GM19452 (cell line): ENCODE results near the gene ZC3H7B.

Experiments used
- ATAC-seq: cut with Tn5 transposase; IDR thresholded peaks from one replicate; pipeline ENCODE4 v1.9.1; 2021; ENCODE audit not compliant: unreplicated experiment

The ZC3H7B gene

DNA sequence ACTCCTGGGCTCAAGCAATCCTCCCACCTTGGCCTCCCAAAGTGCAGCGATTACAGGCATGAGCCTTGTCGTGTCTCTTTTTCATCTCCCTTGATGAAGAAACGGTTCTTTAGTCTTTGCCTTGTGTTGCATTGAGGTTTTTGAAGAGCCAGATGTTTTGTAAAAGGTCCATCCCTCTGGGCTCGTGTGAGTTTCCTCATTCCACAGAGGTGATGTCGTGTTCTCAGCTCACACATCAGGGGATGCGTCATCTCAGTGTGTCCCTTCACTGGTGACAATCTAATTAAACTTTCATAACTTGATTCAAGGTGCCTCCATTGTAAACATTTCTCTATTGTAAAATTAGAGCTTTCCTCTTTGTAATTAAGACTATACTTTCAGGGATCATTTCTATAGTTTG is 50.7 kb downstream of the ZC3H7B start:
- ATAC-seq: no peak

GRCh38 chr22:41353862-41354575 is 52.7 kb downstream of the ZC3H7B start:
- ATAC-seq: no peak

GRCh38 chr22:41354979-41355378 is 53.7 kb downstream of the ZC3H7B start:
- ATAC-seq: no peak

DNA sequence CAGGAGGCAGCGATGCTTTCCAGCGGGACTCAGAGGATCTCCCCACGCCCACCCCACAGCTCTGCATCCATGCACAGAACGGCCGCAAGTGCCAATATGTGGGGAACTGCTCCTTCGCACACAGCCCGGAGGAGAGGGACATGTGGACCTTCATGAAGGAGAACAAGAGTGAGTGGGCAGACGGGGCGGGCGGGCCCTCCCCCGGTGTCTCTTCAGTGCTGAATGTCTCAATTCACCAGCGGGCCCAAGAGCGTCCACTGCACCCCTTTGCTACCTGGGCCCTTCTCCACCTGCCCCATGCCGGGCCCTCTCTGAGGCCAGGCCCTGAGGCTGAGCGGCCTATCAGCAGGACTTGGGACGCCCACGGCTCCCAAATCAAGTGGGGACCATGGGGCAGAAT is 54.6 kb downstream of the ZC3H7B start:
- ATAC-seq: no peak

GRCh38 chr22:41356430-41357028 is 55.2 kb downstream of the ZC3H7B start:
- no peak for ATAC-seq

DNA sequence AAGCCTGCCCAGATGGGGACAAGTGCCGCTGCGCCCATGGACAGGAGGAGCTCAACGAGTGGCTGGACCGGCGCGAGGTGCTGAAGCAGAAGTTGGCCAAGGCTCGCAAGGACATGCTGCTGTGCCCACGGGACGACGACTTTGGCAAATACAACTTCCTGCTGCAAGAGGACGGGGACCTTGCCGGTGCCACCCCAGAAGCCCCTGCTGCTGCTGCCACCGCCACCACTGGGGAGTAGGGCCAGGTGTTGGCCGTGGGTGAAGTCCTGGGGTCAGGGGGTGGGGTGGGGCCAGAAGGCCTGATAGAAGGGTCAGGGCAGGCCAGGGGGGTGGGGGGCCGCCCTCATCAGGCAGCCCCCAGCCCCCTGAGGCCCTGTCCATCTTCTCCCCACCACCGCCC is 55.9 kb downstream of the ZC3H7B start:
- ATAC-seq: no peak

DNA sequence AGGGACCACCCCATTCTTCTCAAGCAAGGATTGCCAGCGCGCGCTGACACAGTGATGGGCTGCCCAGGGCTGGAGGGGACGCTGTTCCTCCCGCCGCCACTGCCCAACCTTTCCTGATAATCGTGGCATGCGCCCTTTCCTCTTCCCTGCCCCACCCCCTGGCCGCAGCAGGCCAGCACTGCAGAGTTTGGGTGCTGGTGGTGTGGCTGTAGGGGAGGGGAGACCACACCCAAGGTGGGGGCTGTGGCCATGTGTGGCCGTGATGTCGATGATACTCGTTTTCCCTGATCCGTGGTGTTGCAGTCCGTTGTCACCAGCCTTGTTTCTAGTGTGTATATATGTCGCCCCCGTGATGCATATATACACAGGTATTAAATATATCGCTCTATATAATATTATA is 57.6 kb downstream of the ZC3H7B start:
- no peak for ATAC-seq

GRCh38 chr22:41359376-41359775 is 58.1 kb downstream of the ZC3H7B start:
- ATAC-seq: no peak

- ATAC-seq: no peak
These were observed 58.8 kb downstream of the ZC3H7B start for GRCh38 chr22:41360126-41360525.

DNA sequence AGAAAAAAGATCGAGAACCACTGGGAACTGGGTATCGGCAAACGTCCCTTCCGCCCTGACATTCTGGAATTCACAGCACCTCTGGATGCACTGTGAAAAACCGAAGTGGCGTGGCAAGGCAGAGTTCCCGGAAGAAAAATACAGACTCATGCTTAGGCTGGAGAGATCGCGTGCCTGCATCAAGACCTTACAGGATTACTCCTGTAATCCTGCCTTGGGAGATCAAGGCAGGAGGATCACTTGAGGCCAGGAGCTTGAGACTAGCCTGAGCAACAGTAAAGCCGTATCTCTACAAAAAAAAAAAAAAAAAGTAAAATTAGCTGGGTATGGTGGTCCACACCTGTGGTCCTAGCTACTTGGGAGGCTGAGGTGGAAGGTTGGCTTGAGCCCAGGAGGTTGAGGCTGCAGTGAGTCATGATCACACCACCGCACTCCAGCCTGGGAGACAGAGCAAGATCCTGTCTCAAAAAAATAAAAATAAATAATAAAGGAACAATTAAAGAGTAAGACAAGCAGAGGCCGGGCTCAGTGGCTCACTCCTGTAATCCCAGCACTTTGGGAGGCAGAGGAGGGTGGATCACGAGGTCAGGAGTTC is 60.5 kb downstream of the ZC3H7B start:
- no peak for ATAC-seq

- no peak for ATAC-seq
These were observed 61.3 kb downstream of the ZC3H7B start for GRCh38 chr22:41362615-41363014.

- ATAC-seq: no peak
These were observed 62.9 kb downstream of the ZC3H7B start for GRCh38 chr22:41364233-41364632.

- ATAC-seq: no peak
These were observed 63.6 kb downstream of the ZC3H7B start for GRCh38 chr22:41364955-41365354.

GRCh38 chr22:41365425-41365824 is 64.1 kb downstream of the ZC3H7B start:
- ATAC-seq: no peak

- ATAC-seq: no peak
These were observed 65.2 kb downstream of the ZC3H7B start for GRCh38 chr22:41366323-41367029.

GRCh38 chr22:41367039-41367679 is 65.8 kb downstream of the ZC3H7B start:
- no peak for ATAC-seq

GRCh38 chr22:41367680-41368542 is 66.6 kb downstream of the ZC3H7B start:
- ATAC-seq: no peak

DNA sequence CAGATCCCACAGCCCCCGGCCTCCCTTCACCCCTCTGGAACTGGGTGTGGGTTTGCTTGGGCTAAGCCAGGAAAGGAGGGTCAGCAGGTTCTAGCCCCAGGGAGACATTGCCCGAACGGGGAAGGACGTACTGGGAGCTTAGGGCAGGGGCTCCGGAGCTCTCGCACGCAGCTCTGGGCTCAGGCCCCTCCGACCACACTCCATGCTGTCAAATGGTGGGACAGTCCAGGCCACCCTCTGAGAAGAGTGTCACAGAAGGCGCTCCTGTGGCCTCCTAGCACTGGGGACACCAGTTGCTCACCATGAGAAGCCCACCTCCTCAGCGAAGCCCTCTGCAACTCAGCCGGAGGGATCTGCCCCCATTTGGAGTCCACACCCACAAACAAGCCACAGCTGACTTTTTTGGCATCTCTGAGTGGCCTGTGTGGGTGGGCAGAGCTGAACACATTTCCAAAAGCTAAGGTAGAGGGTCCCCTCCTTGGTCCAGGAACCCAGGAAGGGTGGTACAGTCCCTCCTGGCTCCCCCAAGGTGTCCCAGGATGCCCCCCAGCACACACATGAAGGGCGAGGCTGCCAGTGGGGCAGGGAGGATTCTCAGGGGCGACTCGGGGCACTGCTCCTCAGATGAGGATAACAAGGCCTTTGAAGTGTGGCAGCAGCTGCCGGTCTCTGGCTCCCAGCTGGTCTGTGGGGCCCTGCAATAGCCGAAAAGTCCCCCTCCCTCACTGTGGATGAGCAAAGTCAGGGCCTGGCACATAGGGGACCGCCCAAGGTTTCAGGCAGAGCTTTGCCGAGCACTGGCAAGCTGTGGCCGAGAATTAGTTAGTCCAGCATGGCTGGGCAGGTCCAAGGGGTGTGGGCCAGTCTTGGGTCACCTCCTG is 67.5 kb downstream of the ZC3H7B start:
- no peak for ATAC-seq

DNA sequence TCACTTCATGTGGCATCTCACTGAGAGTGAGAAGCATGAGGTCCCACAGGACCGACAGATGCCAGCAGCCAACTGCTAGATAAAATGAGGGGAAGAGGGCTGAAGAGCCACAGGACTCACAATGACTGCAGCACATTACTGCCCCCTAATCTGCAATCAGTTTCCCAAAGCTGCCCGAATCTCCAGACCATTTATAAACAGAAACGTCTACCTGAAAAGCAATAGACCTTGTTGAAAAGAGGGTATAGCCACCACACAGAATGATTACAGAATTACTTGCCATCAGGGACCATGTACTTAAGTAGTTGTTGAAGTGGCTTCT is 68.1 kb downstream of the ZC3H7B start:
- ATAC-seq: no peak

DNA sequence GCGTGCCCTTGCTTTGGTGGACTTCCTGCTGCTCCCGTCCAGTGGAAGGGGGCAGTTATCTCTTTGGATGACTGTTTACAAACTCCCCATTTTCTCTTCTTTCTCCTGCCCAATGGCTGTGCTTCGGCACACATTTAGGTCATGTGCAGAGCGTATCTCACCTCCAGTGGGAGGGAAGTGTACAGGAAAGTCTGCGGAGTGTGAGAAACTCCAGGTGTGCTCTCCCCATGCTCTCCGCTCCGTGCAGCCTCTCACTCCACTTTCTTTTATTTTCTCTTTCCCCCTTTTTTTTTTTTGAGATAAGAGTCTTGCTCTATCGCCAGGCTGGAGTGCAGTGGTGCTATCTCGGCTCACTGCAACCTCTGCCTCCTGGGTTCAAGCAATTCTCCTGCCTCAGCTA is 68.5 kb downstream of the ZC3H7B start:
- ATAC-seq: no peak
